Stimulated activated CD4-positive, alpha-beta T cell treated with anti-CD3 and anti-CD28 coated beads, TNF-alpha, amount 100 ng/mL, for 48 hours (primary cell): ENCODE data around the gene SYNE1.
"Not testable (repeated sequence)": the region's sequence is repeated elsewhere in the genome, so short reads cannot be mapped to it uniquely, and the experiment has no call there.

Experiments used
- DNase-seq, 3 donors: peaks; one replicate each; pipeline ENCODE4 v3.0.0-alpha.2; 2020; ENCODE audit warnings: low read depth in 3 of 3

The SYNE1 gene

GRCh38 chr6:152099446-152100182 is 537.5 kb downstream of the SYNE1 start:
- no peak for DNase-seq

- no peak for DNase-seq
Observed at GRCh38 chr6:152098683-152099082, 538.5 kb downstream of the SYNE1 start.

- no peak for DNase-seq
Observed at GRCh38 chr6:152096863-152097496, 540.2 kb downstream of the SYNE1 start.

GRCh38 chr6:152094992-152095592 is 542.1 kb downstream of the SYNE1 start:
- peak in 2 of 3 donors; percentile 1 to 19 for DNase-seq

- no peak for DNase-seq
Observed at GRCh38 chr6:152094276-152094675, 542.9 kb downstream of the SYNE1 start.

GRCh38 chr6:152093711-152094110 is 543.5 kb downstream of the SYNE1 start:
- DNase-seq = no peak

- no peak for DNase-seq
Observed at GRCh38 chr6:152091851-152092341, 545.3 kb downstream of the SYNE1 start.

- no peak for DNase-seq
Observed at GRCh38 chr6:152091201-152091600, 546.0 kb downstream of the SYNE1 start.

GRCh38 chr6:152089992-152090391 is 547.2 kb downstream of the SYNE1 start:
- no peak for DNase-seq

- no peak for DNase-seq
Observed at GRCh38 chr6:152087701-152088100, 549.5 kb downstream of the SYNE1 start.

- no peak for DNase-seq
Observed at GRCh38 chr6:152087096-152087495, 550.1 kb downstream of the SYNE1 start.

- no peak for DNase-seq
Observed at GRCh38 chr6:152086223-152086873, 550.8 kb downstream of the SYNE1 start.

- no peak for DNase-seq
Observed at GRCh38 chr6:152085451-152085921, 551.7 kb downstream of the SYNE1 start.

- DNase-seq = no peak
Observed at GRCh38 chr6:152078804-152079203, 558.4 kb downstream of the SYNE1 start.

GRCh38 chr6:152078001-152078400 is 559.2 kb downstream of the SYNE1 start:
- no peak for DNase-seq

- DNase-seq = not testable (repeated sequence)
Observed at GRCh38 chr6:152076242-152076641, 560.9 kb downstream of the SYNE1 start.

GRCh38 chr6:152071843-152072242 is 565.3 kb downstream of the SYNE1 start:
- DNase-seq = no peak
